Mucosa of descending colon (tissue), 3 donors: Measurements from ENCODE around the gene BUB1B. TPM values are rescaled to one million over a fixed set of nuclear protein-coding genes. Genes with fewer than 3 reads are reported as not detected.
"Not testable (repeated sequence)": the region's sequence is repeated elsewhere in the genome, so short reads cannot be mapped to it uniquely, and the experiment has no call there.

Experiments used
- ATAC-seq: fragments of 200-7000 bp; cut with Tn5 transposase; one replicate; pipeline ENCODE4 v1.9.1; 2020; ENCODE audit warnings: mild to moderate bottlenecking, moderate library complexity
- DNase-seq, 3 donors: peaks; one replicate each; pipeline ENCODE4 v3.0.0-alpha.2; 2020
- H3K36me3 ChIP-seq: fragments of 200-600 bp; one replicate; pipeline ENCODE4 v1.8.0; 2021; ENCODE audit warnings: low read depth, mild to moderate bottlenecking
- H3K4me1 ChIP-seq: fragments of 200-600 bp; one replicate; pipeline ENCODE4 v1.8.0; 2021; ENCODE audit warnings: low read depth, mild to moderate bottlenecking
- H3K4me3 ChIP-seq: fragments of 200-600 bp; one replicate; pipeline ENCODE4 v1.8.0; 2021; ENCODE audit warnings: mild to moderate bottlenecking
- H3K9me3 ChIP-seq: fragments of 200-600 bp; one replicate; pipeline ENCODE4 v1.8.0; 2021; ENCODE audit warnings: mild to moderate bottlenecking
- intact Hi-C, 2 donors: fragments of 100-400 bp; cut with DNase I in 1 of 2; cut with micrococcal nuclease in 1 of 2; formaldehyde crosslinking; loops; one replicate each; pipeline versions ENCODE4 v1.11.0 to v1.11.1; 2022; cut with DNase I, micrococcal nuclease
- total RNA-seq, 3 donors: library from RNA; stranded (reverse); fragmentation: NEBNext Ultra II Directional in 2 of 3; extraction: Animal tissue kit (Norgen Biotek cat#: 25700) in 2 of 3; gene quantifications; one replicate each; pipeline versions ENCODE4 v1.2.1 to v1.2.4, GENCODE V29; 2021 to 2023
- TF ChIP-seq, protein P1 (sequence below): fragments of 200-600 bp; IDR thresholded peaks from one replicate; pipeline ENCODE4 v1.8.0; 2022; ENCODE audit warnings: antibody characterized with exemption, mild to moderate bottlenecking
- donor health status: DM: no; HTN: no; CAD: no; lungs with moderate emphysema.
- donor health status: DM: no; HTN: no; CAD: no.
- donor health status: DM: no; HTN: yes; CAD: no.

Gene BUB1B
- total RNA-seq, 3 donors from 2014 or later = 5.0 to 13.6 (median 5.1) TPM

DNA sequence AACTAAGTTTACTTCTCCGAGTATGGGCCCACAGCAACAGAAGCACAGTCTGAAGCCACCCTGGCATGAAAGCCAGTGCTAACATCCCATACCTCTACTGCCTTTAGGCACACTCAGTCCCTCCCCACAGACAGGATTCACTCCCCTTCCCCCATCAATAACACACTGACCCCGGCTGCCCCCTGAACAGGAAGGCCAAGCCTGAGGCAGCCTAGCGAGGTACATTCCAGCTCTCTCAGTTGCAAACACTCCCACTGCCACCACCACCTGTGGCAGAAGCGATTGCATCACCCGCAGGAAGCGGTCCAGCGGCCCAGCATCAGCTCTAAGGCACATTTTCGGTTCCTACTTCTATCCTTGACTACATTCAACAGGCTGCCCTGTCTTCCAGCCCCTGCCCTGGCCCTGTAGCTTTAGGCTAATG, 45.2 kb upstream of the BUB1B start:
- intact Hi-C loops = no loop called here
- no peak overlapping the region for H3K4me3 ChIP-seq
- no peaks in the 10 kb centered on the region for H3K4me1 ChIP-seq
- H3K9me3 ChIP-seq = no peaks in the 10 kb centered on the region
- peak in 2 of 3 donors; percentile 55 to 81 for DNase-seq
- TF ChIP-seq, protein P1, sequence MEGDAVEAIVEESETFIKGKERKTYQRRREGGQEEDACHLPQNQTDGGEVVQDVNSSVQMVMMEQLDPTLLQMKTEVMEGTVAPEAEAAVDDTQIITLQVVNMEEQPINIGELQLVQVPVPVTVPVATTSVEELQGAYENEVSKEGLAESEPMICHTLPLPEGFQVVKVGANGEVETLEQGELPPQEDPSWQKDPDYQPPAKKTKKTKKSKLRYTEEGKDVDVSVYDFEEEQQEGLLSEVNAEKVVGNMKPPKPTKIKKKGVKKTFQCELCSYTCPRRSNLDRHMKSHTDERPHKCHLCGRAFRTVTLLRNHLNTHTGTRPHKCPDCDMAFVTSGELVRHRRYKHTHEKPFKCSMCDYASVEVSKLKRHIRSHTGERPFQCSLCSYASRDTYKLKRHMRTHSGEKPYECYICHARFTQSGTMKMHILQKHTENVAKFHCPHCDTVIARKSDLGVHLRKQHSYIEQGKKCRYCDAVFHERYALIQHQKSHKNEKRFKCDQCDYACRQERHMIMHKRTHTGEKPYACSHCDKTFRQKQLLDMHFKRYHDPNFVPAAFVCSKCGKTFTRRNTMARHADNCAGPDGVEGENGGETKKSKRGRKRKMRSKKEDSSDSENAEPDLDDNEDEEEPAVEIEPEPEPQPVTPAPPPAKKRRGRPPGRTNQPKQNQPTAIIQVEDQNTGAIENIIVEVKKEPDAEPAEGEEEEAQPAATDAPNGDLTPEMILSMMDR = no peak
- peak; percentile 83 for ATAC-seq
- H3K36me3 ChIP-seq = no peaks in the 10 kb centered on the region

DNA sequence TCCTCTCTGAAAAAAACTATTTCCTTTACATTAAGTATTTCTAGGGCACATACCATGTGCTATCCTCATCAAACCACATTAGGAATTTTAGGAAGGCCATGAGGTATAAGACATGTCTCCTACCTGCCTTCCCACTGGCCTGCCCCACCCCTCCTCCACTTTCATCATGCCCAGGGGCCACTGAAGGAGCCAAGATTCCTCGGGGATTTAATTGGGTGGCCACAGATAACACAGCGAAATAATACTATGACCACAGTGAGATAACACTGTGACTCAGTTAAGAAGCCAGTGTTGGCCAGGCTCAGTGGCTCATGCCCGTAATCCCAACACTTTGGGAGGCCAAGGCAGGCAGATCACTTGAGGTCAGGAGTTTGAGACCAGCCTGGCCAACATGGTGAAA, 42.4 kb upstream of the BUB1B start:
- Histone ChIP-seq H3K36me3 (no peaks in the 10 kb centered on the region), H3K4me3 (no peak overlapping the region), H3K9me3 (no peaks in the 10 kb centered on the region), H3K4me1 (no peaks in the 10 kb centered on the region)
- intact Hi-C loops = no loop called here
- TF ChIP-seq, protein P1 = no peak
- ATAC-seq (no peak), DNase-seq (no peak)

DNA sequence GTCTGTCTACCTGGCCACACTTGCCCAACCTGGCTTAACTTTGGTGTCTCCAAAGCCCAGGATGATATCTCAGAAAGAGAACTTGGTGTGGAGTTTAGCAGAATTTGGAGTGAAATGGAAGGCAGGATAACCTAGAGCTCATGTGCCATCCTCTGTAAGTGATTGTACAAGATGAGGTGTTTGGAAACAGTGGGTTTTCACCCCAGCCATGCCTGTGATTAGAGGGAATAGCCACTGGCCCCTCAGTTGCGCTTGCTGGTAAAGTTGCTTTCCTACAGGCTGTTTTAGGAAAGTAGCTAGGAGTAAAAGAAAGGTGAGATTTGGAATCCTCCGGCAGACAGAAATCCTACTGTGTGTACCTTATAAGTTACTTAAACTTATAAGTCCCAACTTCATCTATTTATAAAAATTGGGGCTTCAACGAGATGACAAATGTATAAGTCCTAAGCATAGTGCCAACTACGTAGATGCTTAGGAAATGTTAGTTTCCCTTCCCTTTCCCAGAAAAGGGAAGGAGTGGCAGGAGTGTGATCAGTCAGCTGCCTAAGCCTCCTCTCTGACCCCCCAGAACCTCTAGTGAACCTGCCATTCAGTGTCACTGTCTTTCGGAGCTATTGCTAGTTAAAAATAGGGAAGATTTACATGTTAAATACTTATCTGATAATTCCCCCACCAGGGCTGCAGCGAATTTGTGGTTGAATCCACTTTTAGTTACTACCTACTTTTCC, 38.8 kb upstream of the BUB1B start:
- TF ChIP-seq, protein P1 = no peak
- ATAC-seq (no peak), DNase-seq (no peak)
- no peaks in the 10 kb centered on the region for H3K4me1 ChIP-seq
- no peaks in the 10 kb centered on the region for H3K9me3 ChIP-seq
- H3K36me3 ChIP-seq = no peaks in the 10 kb centered on the region
- intact Hi-C loops = no loop called here
- H3K4me3 ChIP-seq = no peak overlapping the region

DNA sequence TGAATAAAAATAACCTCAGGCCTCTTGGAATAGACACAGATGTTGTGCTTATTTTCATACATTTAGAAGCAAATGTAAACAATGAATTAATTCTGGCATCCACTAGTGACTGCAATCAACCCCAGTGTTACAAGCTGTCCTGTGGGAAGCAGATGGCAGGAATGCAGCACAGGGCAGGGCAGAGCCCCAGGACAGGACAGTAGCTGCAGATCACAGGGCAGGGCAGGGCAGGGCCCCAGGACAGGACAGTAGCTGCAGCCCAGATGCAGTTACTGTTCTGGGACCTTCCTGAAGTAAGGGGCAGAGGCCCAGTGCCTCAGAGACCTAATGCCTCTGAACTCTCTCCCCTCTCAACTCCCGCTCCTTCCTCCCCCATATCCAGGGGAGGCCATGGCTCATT, 37.9 kb upstream of the BUB1B start:
- H3K4me1 ChIP-seq, H3K4me3 ChIP-seq, ATAC-seq, H3K36me3 ChIP-seq, DNase-seq, intact Hi-C loops, H3K9me3 ChIP-seq: not testable (repeated sequence)

DNA sequence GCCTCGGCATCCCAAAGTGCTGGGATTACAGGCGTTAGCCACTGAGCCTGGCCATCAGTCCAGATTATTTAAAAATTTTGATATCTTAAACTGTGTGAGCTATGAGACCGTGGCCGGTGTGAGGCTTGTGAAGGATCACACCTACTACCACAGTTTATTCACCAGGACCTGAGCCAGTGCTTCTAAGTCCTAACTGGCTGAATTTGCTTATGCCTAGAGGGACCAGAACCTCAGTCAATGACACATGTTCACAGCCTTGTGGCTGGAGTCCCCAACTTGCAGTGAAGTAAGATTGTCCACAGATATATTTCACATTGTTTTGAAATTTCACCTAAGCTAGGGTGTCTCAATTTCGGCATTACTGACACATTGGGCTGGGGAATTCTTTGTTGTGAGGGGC, 37.0 kb upstream of the BUB1B start:
- H3K4me1 ChIP-seq, H3K36me3 ChIP-seq, ATAC-seq, intact Hi-C loops, H3K9me3 ChIP-seq, DNase-seq, H3K4me3 ChIP-seq: not testable (repeated sequence)

DNA sequence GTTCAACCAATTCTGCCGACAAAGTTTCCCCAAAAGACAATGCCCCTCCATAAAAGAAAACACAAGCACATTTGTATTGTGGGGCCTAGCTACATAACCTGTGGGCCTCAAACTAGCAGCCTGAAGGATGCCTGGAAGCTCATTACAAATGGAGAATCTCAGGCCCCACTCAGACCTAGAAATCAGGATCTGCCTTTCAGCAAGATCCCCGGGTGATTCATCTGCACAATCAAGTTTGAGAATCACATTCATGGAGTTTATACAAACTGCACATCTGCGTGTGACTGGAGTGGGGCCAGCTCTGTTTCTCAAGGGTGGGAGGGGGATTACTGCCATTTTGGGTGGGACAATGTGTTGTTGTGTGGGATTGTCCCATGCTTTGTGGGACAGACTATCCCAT, 36.5 kb upstream of the BUB1B start:
- intact Hi-C loops, H3K4me3 ChIP-seq, DNase-seq, ATAC-seq, H3K4me1 ChIP-seq, H3K9me3 ChIP-seq, H3K36me3 ChIP-seq: not testable (repeated sequence)

DNA sequence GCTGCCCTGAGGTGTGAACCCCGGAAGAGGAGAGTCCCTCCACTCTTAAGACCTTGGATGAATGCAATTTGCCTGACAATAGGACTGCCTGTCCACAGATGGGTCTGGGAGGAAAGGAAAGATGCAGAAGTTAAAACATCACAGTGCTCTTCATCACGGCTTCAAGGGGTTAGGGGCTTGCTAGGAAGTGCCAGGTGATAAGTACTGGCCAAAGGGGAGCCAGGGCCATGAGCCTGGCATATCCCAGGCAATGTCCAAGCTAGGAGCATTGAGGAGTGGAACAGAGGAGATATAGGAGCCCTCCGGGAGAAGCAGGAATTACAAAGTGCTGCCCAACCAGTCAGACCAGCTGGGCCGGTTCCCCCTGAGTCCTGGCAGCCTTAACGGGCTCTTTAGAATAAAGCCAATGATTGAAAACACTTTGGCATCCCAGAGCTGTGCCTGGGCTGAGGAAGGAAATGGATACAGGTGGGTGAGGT, 36.0 kb upstream of the BUB1B start:
- H3K36me3 ChIP-seq, H3K4me3 ChIP-seq, DNase-seq, intact Hi-C loops, H3K9me3 ChIP-seq, H3K4me1 ChIP-seq: not testable (repeated sequence)
- peak; percentile 81 for ATAC-seq

DNA sequence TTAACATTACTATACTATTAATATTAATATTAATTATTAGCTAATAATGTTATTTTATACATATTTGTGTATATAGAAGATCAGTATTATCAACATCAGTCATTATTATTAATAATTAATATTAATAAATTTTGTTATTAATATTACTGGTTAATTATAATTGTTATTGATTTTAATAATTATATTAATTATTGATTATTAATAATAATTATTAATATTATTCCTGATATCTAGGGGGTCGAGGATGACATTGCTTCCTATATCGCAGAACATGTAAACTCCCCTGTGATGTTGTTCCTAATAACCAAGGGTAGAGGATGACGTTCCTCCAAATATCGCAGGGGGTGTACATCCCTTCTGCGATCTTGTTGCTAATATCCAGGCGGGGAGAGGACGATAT, 34.9 kb upstream of the BUB1B start:
- Histone ChIP-seq H3K9me3 (no peaks in the 10 kb centered on the region), H3K4me1 (no peaks in the 10 kb centered on the region), H3K4me3 (no peak overlapping the region), H3K36me3 (no peaks in the 10 kb centered on the region)
- TF ChIP-seq, protein P1 = no peak
- DNase-seq (no peak), ATAC-seq (no peak)
- intact Hi-C loops = no loop called here
